OCI-LY1 (cell line): ENCODE results near the gene TBC1D2B.

ENCODE experiments used
- CTCF ChIP-seq: fragments of 200-600 bp; sonication (generic), shearing (Covaris generic); IDR thresholded peaks from 2 replicates; pipeline ENCODE4 v1.5.1; 2017; ENCODE audit warnings: mild to moderate bottlenecking, antibody characterized with exemption, low read length, moderate library complexity, mixed read lengths
- EZH2 ChIP-seq: fragments of 200-600 bp; sonication (generic), shearing (Covaris generic); IDR thresholded peaks from 2 replicates; pipeline ENCODE4 v1.8.0; 2017; ENCODE audit warnings: borderline replicate concordance, mixed run types, mild to moderate bottlenecking, antibody characterized with exemption, low read length, moderate library complexity, mixed read lengths

DNA sequence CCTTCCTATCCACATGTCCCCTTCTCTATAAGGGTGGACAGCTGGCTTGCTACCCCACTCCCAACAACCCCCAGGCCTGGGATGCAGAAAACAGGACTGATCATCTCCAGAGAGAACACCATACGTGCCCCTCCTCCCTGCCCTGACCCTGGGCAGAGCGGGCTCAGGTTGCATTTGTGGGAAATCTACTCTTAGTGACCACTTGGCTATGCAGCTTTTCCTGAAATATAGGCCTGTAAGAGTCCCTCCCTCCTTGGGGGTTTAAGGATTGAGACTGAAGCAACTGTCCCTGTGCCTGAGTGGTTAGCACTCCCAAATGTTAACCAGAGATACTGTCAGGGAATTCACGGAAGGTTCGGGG is 26.6 kb upstream of the TBC1D2B start:
- TF ChIP-seq CTCF: no peak
- TF ChIP-seq EZH2: no peak
